ENCODE measurements around the gene MAP7D1. TPM values are rescaled to one million over a fixed set of nuclear protein-coding genes. Genes with fewer than 3 reads are reported as not detected.

The MAP7D1 gene
- total and polyA plus RNA-seq, 2 donors (not counting 1 experiment from before 2014, with no cell fraction given), result 70.6 to 78.4 TPM

DNA sequence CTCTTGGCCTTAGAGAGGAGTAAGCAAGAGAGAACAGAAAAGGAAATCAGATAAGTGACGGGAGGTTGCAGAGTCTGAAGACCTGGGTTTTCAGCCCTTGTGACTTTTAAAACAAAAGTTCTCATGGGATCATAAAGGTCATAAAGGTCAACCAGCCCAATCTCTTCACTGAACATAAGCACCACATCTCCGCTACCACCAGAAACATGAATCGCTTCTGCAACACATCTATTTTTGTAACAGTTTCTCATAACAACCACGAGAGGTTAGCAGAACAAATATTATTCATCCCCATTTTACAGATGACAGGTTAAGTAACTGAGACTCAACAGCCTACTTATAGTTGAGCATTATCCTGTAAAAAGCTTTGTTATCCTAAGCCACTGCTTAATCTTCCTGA lies 12.5 kb upstream of the MAP7D1 start:
- H3K27ac ChIP-seq (ENCODE audit: insufficient read depth, low read length), result no peak overlapping the region
- H3K79me2 ChIP-seq (ENCODE audit: control insufficient read depth, insufficient read depth, low read length), result peaks cover 63% of the 10 kb centered on the region
- H3K4me1 ChIP-seq (ENCODE audit: control insufficient read depth, extremely low read depth, insufficient read depth, low read length), result peaks cover 5% of the 10 kb centered on the region
- no peak overlapping the region for H3K4me3 ChIP-seq (replicated peaks in 1 of 4; ENCODE audit: control extremely low read depth in 1 of 4, insufficient read depth in 1 of 4, low read depth in 3 of 4, low read length in 4 of 4)
- no peak overlapping the region for H3K9ac ChIP-seq (ENCODE audit: insufficient read depth, low read length)
- H3K27me3 ChIP-seq (ENCODE audit: control insufficient read depth, insufficient read depth, low read length), result no peaks in the 10 kb centered on the region
- no peaks in the 10 kb centered on the region for H3K36me3 ChIP-seq (ENCODE audit: control insufficient read depth, insufficient read depth, low read length)
- no peaks in the 10 kb centered on the region for H4K20me1 ChIP-seq (ENCODE audit: control insufficient read depth, extremely low read depth, insufficient read depth, low read length)
- no peak overlapping the region for H2AFZ ChIP-seq (ENCODE audit: low read length)
- H3K4me2 ChIP-seq (ENCODE audit: extremely low read depth, insufficient read depth, low read length), result no peak overlapping the region
- TF ChIP-seq EZH2 (IDR thresholded peaks at IDR 0.05; ENCODE audit: low read length, missing control alignments), result no peak
- TF ChIP-seq, protein P1, sequence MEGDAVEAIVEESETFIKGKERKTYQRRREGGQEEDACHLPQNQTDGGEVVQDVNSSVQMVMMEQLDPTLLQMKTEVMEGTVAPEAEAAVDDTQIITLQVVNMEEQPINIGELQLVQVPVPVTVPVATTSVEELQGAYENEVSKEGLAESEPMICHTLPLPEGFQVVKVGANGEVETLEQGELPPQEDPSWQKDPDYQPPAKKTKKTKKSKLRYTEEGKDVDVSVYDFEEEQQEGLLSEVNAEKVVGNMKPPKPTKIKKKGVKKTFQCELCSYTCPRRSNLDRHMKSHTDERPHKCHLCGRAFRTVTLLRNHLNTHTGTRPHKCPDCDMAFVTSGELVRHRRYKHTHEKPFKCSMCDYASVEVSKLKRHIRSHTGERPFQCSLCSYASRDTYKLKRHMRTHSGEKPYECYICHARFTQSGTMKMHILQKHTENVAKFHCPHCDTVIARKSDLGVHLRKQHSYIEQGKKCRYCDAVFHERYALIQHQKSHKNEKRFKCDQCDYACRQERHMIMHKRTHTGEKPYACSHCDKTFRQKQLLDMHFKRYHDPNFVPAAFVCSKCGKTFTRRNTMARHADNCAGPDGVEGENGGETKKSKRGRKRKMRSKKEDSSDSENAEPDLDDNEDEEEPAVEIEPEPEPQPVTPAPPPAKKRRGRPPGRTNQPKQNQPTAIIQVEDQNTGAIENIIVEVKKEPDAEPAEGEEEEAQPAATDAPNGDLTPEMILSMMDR (conservative IDR thresholded peaks at IDR 0.05 in 1 of 2, IDR thresholded peaks at IDR 0.05 in 1 of 2; ENCODE audit: low read depth in 1 of 2, low read length in 2 of 2), result no peak
- no peaks in the 10 kb centered on the region for H3K9me3 ChIP-seq (ENCODE audit: control insufficient read depth, insufficient read depth, low read depth, low read length)
- DNase-seq (ENCODE audit: low read depth in 2 of 2), result no peak

DNA sequence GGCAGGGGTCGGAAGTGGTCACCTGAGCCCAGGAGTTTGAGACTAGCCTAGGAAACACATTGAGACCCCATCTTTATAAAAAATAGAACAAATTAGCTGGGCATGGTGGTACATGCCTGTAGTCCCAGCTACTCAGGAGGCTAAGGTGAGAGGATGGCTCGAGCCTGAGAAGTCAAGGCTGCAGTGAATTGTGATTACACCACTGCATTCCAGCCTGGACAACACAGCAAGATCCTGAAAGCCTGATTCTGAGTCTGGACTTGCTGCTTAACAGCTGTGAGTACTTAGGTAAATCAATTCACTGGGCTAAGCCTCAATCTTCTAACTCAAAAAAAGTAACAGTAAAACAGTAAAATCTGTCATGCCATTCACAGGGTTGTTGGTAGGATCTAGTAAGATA lies 11.5 kb upstream of the MAP7D1 start:
- Histone ChIP-seq H3K4me2 (ENCODE audit: extremely low read depth, insufficient read depth, low read length) (no peak overlapping the region), H3K9me3 (ENCODE audit: control insufficient read depth, insufficient read depth, low read depth, low read length) (no peaks in the 10 kb centered on the region), H4K20me1 (ENCODE audit: control insufficient read depth, extremely low read depth, insufficient read depth, low read length) (no peaks in the 10 kb centered on the region), H3K4me1 (ENCODE audit: control insufficient read depth, extremely low read depth, insufficient read depth, low read length) (peaks cover 5% of the 10 kb centered on the region), H3K4me3 (replicated peaks in 1 of 4; ENCODE audit: control extremely low read depth in 1 of 4, insufficient read depth in 1 of 4, low read depth in 3 of 4, low read length in 4 of 4) (no peak overlapping the region), H2AFZ (ENCODE audit: low read length) (no peak overlapping the region), H3K9ac (ENCODE audit: insufficient read depth, low read length) (no peak overlapping the region), H3K79me2 (ENCODE audit: control insufficient read depth, insufficient read depth, low read length) (peaks cover 69% of the 10 kb centered on the region), H3K27ac (ENCODE audit: insufficient read depth, low read length) (no peak overlapping the region), H3K27me3 (ENCODE audit: control insufficient read depth, insufficient read depth, low read length) (no peaks in the 10 kb centered on the region), H3K36me3 (ENCODE audit: control insufficient read depth, insufficient read depth, low read length) (no peaks in the 10 kb centered on the region)
- TF ChIP-seq, protein P1 (conservative IDR thresholded peaks at IDR 0.05 in 1 of 2, IDR thresholded peaks at IDR 0.05 in 1 of 2; ENCODE audit: low read depth in 1 of 2, low read length in 2 of 2), result no peak
- no peak for TF ChIP-seq EZH2 (IDR thresholded peaks at IDR 0.05; ENCODE audit: low read length, missing control alignments)
- no peak for DNase-seq (ENCODE audit: low read depth in 2 of 2)

DNA sequence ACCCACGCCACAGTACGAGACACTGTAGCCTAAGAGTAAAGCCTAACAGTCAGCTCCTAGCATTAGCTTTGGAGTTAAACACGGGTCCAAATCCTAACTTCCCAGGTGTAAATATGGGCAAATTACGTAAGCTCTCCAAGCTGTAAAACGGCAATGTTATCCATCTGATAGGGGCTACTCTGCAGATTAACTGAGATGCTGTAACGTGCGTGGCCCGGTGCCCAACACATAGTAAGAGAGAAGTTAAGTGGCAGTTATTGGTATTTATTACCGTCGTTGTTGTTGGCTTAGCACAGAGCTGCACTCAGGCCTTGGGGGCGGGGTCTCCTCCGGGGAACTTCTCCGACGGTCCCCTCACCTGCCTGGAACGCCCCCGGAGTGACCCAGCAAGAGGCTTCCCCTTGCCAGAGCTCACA lies 7.1 kb upstream of the MAP7D1 start:
- TF ChIP-seq EZH2 (IDR thresholded peaks at IDR 0.05; ENCODE audit: low read length, missing control alignments), result no peak
- TF ChIP-seq, protein P1 (conservative IDR thresholded peaks at IDR 0.05 in 1 of 2, IDR thresholded peaks at IDR 0.05 in 1 of 2; ENCODE audit: low read depth in 1 of 2, low read length in 2 of 2), result no peak
- Histone ChIP-seq H3K79me2 (ENCODE audit: control insufficient read depth, insufficient read depth, low read length) (peaks cover 35% of the 10 kb centered on the region), H2AFZ (ENCODE audit: low read length) (peak overlapping the region; percentile 1), H3K27ac (ENCODE audit: insufficient read depth, low read length) (peak overlapping the region; percentile 88), H3K4me1 (ENCODE audit: control insufficient read depth, extremely low read depth, insufficient read depth, low read length) (peaks cover 24% of the 10 kb centered on the region), H4K20me1 (ENCODE audit: control insufficient read depth, extremely low read depth, insufficient read depth, low read length) (no peaks in the 10 kb centered on the region), H3K9ac (ENCODE audit: insufficient read depth, low read length) (peak overlapping the region; percentile 94), H3K4me2 (ENCODE audit: extremely low read depth, insufficient read depth, low read length) (peak overlapping the region; percentile 93), H3K9me3 (ENCODE audit: control insufficient read depth, insufficient read depth, low read depth, low read length) (no peaks in the 10 kb centered on the region), H3K4me3 (replicated peaks in 1 of 4; ENCODE audit: control extremely low read depth in 1 of 4, insufficient read depth in 1 of 4, low read depth in 3 of 4, low read length in 4 of 4) (peak overlapping the region; percentile 84 to 97 (median 92)), H3K36me3 (ENCODE audit: control insufficient read depth, insufficient read depth, low read length) (no peaks in the 10 kb centered on the region), H3K27me3 (ENCODE audit: control insufficient read depth, insufficient read depth, low read length) (no peaks in the 10 kb centered on the region)
- no peak for DNase-seq (ENCODE audit: low read depth in 2 of 2)
